ENCODE measurements around the gene MYO15A.

MYO15A gene

GRCh38 chr17:18129041-18129502 lies 20.5 kb downstream of the MYO15A start:
- no peak for DNase-seq (ENCODE audit: low read depth in 2 of 3, low spot score in 2 of 3)

GRCh38 chr17:18132711-18133110 lies 24.2 kb downstream of the MYO15A start:
- DNase-seq (ENCODE audit: low read depth in 2 of 3, low spot score in 2 of 3), result no peak

DNA sequence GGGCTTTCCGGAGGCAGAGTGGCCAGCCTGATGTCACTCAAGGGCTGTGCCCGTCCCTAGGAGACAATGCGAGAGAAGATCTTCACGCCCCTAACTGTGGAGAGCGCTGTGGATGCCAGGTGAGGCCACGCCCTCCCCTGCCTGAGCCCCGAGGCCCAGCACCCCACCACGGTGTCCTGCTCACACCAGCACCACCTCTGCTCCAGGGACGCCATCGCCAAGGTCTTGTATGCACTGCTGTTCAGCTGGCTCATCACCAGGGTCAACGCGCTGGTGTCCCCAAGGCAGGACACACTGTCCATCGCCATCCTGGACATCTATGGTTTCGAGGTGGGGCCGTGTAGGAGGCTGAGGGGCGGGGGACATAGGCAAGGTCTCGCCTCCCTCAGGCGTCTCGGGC lies 27.8 kb downstream of the MYO15A start:
- DNase-seq (ENCODE audit: low read depth in 2 of 3, low spot score in 2 of 3), result no peak

DNA sequence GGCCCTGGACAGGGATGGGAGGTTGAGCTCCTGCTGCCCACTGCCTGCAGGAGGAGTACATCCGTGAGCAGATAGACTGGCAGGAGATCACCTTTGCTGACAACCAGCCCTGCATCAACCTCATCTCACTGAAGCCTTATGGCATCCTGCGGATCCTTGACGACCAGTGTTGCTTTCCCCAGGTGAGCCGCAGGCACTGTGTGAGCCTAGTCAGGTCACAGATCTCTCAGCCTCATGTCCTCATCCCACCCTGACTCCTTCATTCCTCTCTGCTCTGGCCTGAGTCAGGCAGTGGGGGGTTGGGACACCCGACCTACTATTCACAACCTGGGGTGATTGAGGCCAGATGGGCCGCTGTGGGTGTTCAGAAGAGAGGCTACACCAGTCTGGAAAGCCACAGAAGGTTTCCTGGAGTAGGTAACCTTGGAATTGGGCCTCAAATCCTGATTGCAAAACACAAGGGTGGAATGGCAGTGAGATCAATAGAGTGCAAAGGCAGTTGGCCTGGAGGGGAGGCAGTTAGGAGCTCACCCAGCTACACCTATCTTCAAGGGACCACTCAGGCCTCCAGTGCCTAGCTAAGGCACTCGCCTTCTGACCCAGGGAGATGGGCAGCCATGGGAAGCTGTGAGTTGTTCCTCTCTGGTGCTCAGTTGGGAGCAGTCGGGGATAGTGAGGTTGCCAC lies 29.7 kb downstream of the MYO15A start:
- DNase-seq (ENCODE audit: low read depth in 2 of 3, low spot score in 2 of 3), result no peak

GRCh38 chr17:18139092-18139491 lies 30.5 kb downstream of the MYO15A start:
- DNase-seq (ENCODE audit: low read depth in 2 of 3, low spot score in 2 of 3), result no peak

DNA sequence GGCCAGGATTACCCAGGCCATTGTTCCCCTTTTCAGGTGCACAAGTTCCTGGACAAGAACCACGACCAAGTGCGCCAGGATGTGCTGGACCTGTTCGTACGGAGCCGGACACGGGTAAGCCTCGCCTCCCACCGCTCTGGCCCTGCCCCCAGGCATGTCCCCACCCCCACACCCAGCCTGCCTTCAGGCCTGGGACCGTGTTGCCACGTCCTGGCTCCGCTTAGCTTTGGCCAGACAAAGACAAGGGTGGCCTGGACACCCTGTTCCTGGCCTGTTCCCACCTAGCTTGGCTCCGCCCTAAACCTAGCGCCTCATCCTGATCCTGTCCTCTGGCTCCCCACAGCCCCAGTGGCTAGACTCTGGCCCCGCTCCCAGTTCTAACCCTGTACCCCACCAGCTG lies 30.9 kb downstream of the MYO15A start:
- no peak for DNase-seq (ENCODE audit: low read depth in 2 of 3, low spot score in 2 of 3)

- DNase-seq (ENCODE audit: low read depth in 2 of 3, low spot score in 2 of 3), result no peak
Measured at GRCh38 chr17:18139949-18140348, 31.4 kb downstream of the MYO15A start.

- no peak for DNase-seq (ENCODE audit: low read depth in 2 of 3, low spot score in 2 of 3)
Measured at GRCh38 chr17:18140648-18141047, 32.1 kb downstream of the MYO15A start.

- DNase-seq (ENCODE audit: low read depth in 2 of 3, low spot score in 2 of 3), result no peak
Measured at GRCh38 chr17:18141210-18141803, 32.8 kb downstream of the MYO15A start.

DNA sequence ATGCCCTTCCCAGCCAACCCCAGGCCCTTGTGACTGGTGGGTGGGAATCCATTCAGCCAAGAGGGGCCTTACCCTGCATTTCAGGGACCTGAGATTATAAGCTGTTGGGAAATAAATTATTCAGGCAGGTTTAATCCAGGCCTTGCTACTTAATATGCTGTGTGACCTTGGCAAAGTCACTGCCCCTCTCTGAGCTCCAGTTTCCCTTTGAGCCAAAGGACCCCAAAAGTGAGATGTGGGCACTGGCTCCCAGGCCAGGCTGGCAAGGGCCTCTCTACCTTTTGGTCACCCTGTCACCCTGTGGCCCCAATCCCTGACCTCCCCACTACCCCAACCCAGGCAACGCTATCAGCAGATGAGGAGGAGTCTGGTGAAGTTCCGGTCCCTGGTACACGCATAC lies 33.9 kb downstream of the MYO15A start:
- DNase-seq (ENCODE audit: low read depth in 2 of 3, low spot score in 2 of 3), result no peak

GRCh38 chr17:18143044-18143936 lies 34.7 kb downstream of the MYO15A start:
- no peak for DNase-seq (ENCODE audit: low read depth in 2 of 3, low spot score in 2 of 3)

GRCh38 chr17:18144261-18144660 lies 35.7 kb downstream of the MYO15A start:
- DNase-seq (ENCODE audit: low read depth in 2 of 3, low spot score in 2 of 3), result no peak

DNA sequence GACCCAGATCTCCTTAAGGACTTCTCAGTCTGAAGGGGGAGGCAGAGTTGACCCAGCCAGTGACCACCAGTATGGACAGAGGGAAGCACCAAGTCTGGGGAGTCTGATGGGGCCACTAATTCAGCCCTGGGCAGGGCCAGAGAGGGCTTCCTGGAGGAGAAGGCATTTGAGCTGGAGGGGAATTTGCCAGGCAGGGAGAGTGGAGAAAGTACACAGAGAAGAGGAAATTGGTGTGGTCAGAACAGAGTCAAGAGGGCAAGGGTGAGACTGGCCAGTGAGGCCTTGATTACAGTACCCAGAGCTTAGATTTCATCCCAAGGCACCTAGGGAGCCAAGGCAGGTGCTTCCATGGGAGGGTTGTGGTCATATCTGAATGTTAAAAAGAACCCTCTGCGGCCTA lies 36.3 kb downstream of the MYO15A start:
- DNase-seq (ENCODE audit: low read depth in 2 of 3, low spot score in 2 of 3), result no peak

GRCh38 chr17:18145811-18146210 lies 37.3 kb downstream of the MYO15A start:
- DNase-seq (ENCODE audit: low read depth in 2 of 3, low spot score in 2 of 3), result no peak

DNA sequence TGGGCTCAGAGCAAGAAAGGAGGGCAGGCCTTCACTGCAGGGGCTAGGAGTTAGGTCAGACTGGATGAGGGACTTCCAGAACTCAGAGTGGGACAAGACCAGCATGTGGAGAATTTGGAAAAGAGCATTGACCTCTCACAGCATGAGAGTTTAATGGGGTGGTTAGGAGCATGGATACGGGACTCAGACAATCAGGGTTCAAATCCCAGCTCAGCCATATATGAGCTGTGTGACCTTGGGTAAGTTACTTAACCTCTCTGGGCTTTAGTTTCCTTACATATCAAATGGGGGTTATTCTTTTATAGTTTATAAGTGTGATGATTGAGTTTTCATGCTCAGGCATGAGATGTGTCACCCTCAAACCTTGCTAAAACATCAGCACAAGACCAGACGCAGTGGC lies 37.7 kb downstream of the MYO15A start:
- DNase-seq (ENCODE audit: low read depth in 2 of 3, low spot score in 2 of 3), result no peak

DNA sequence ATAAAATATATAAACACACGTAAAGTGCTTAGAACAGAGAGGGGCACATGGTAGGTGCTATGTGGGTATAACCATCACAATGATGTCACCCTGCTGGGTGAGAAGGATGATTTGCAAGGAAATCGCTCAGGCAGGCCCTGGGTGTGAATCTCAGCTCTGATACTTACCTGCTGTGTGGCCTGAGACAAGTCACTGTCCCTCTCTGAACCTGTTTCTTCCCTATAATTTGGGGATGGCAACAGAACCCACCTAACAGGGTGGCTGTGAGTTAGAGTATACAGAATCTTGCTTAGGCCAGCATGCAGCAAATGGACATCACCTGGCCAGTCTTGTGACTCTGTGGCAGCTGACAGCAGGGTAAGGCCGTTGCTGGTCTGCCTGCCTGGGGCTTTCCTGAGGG lies 38.4 kb downstream of the MYO15A start:
- no peak for DNase-seq (ENCODE audit: low read depth in 2 of 3, low spot score in 2 of 3)

GRCh38 chr17:18148586-18148985 lies 40.0 kb downstream of the MYO15A start:
- no peak for DNase-seq (ENCODE audit: low read depth in 2 of 3, low spot score in 2 of 3)

DNA sequence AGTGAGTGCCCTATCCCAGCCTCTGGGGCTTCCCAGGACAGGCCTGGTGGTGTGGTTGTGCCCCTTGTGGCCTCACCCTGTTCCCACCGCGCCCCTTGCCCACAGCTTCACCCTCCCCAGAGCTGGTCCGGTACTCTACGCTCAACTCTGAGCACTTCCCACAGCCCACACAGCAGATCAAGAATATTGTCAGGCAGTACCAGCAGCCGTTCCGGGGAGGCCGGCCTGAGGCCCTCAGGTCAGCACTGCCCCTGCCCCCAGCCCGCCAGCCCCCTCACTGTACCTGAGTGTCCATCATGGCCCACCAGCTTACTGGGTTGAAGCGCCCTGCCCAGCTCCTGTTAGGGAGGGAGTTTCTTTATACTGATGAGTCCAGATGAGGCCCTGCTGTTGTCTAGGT lies 42.7 kb downstream of the MYO15A start:
- no peak for DNase-seq (ENCODE audit: low read depth in 2 of 3, low spot score in 2 of 3)

DNA sequence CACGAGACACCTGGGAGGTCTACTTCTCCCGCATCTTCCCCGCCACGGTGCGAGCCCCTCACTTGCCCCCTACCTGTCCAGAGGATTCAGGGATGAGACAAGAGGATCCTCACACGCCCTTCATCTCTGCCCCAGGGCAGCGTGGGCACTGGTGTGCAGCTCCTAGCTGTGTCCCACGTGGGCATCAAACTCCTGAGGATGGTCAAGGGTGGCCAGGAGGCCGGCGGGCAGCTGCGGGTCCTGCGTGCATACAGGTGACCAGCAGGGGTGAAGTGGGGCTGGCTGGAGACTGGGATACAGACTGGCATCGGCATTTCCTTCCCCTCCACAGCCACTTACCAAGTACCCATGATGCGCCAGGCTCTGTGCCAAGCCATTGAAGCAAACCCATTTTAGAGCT lies 46.6 kb downstream of the MYO15A start:
- no peak for DNase-seq (ENCODE audit: low read depth in 2 of 3, low spot score in 2 of 3)

DNA sequence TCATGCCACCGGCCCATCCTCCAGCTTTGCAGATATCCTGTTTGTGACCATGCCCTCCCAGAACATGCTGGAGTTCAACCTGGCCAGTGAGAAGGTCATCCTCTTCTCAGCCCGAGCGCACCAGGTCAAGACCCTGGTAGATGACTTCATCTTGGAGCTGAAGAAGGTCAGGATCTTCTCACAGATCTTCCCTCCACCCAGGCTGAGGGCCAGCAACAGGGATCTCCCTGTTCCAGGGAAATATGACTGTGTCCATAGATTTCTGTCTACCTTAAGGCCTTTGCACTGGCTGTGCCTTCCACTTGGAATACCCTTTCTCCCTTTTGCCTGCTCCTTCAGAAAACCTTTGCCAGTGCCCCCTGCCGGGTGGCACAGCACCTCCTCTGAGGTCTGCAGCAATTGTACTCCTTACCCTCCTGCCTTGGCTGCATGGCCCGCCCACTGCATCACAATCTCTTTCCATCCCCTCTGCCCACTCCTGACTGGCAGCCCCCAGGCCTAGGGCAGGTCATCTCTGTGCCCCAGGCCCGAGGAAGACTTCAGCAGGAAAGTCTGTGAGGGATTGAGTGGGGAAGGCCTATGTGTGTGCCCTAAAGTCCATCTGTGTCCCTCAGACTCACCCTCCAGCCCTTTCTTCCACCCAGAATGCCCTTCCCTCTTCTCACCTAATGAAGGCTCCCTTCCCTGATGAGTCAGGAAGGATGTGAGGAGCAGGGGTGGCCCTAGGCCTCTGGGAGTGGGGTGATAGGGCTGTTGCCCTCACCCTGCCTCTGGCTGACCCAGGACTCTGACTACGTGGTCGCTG lies 47.8 kb downstream of the MYO15A start:
- no peak for DNase-seq (ENCODE audit: low read depth in 2 of 3, low spot score in 2 of 3)

- DNase-seq (ENCODE audit: low read depth in 2 of 3, low spot score in 2 of 3), result no peak
Measured at GRCh38 chr17:18156976-18157280, 48.4 kb downstream of the MYO15A start.

Measured in activated CD8-positive, alpha-beta memory T cell treated with anti-CD3 and anti-CD28 coated beads for 48 hours (primary cell).